GM23248 (cell line): Measurements from ENCODE around the gene PRKCQ. TPM values are rescaled to one million over a fixed set of nuclear protein-coding genes. Genes with fewer than 3 reads are reported as not detected.

Experiments
- DNase-seq: peaks from one replicate; pipeline ENCODE4 v3.0.0-alpha.2; 2015
- H2AFZ ChIP-seq: fragments of 200-600 bp; sonication (generic); 2 replicates; pipeline ENCODE4 v1.6.1; 2016; ENCODE audit warnings: antibody characterized with exemption
- H3F3A ChIP-seq: fragments of 200-600 bp; sonication (generic); 2 replicates; pipeline ENCODE4 v1.6.1; 2016; ENCODE audit warnings: mild to moderate bottlenecking, antibody characterized with exemption, mixed run types; ENCODE audit not compliant: insufficient read depth
- H3K27ac ChIP-seq: fragments of 200-600 bp; sonication (generic); 2 replicates; pipeline ENCODE4 v1.5.1; 2016; ENCODE audit warnings: mild to moderate bottlenecking
- H3K27me3 ChIP-seq: fragments of 200-600 bp; sonication (generic); replicated peaks from 2 replicates; pipeline ENCODE4 v1.6.1; 2016; ENCODE audit warnings: mild to moderate bottlenecking; ENCODE audit not compliant: insufficient read depth
- H3K36me3 ChIP-seq: fragments of 200-600 bp; sonication (generic); 2 replicates; pipeline ENCODE4 v1.6.1; 2016; ENCODE audit warnings: low read depth, mild to moderate bottlenecking
- H3K4me1 ChIP-seq: fragments of 200-600 bp; sonication (generic); 2 replicates; pipeline ENCODE4 v1.6.1; 2016; ENCODE audit warnings: mild to moderate bottlenecking; ENCODE audit not compliant: insufficient read depth
- H3K4me2 ChIP-seq: fragments of 200-600 bp; sonication (generic); one replicate; pipeline ENCODE4 v1.6.1; 2016; ENCODE audit warnings: mild to moderate bottlenecking; ENCODE audit not compliant: unreplicated experiment
- H3K4me3 ChIP-seq: fragments of 200-600 bp; sonication (generic); 2 replicates; pipeline ENCODE4 v1.5.1; 2016; ENCODE audit warnings: mild to moderate bottlenecking
- H3K79me2 ChIP-seq: fragments of 200-600 bp; sonication (generic); 2 replicates; pipeline ENCODE4 v1.6.1; 2016; ENCODE audit warnings: mild to moderate bottlenecking; ENCODE audit not compliant: insufficient read depth
- H3K9ac ChIP-seq: fragments of 200-600 bp; sonication (generic); 2 replicates; pipeline ENCODE4 v1.6.1; 2016; ENCODE audit warnings: mild to moderate bottlenecking
- H3K9me2 ChIP-seq: fragments of 200-600 bp; sonication (generic); 2 replicates; pipeline ENCODE4 v1.6.1; 2016; ENCODE audit warnings: mixed run types, mild to moderate bottlenecking, moderate library complexity; ENCODE audit not compliant: insufficient read depth
- H3K9me3 ChIP-seq: fragments of 200-600 bp; sonication (generic); one replicate; pipeline ENCODE4 v1.6.1; 2017; ENCODE audit warnings: low read depth
- H4K20me1 ChIP-seq: fragments of 200-600 bp; sonication (generic); 2 replicates; pipeline ENCODE4 v1.6.0; 2016; ENCODE audit not compliant: insufficient read depth
- EZH2 ChIP-seq: fragments of 200-600 bp; sonication (generic); IDR thresholded peaks from 2 replicates; pipeline ENCODE4 v1.6.1; 2018; ENCODE audit warnings: antibody characterized with exemption, mild to moderate bottlenecking; ENCODE audit not compliant: insufficient read depth, poor library complexity, severe bottlenecking
- EZH2phosphoT487 ChIP-seq: fragments of 200-600 bp; sonication (generic); IDR thresholded peaks from 2 replicates; pipeline ENCODE4 v1.6.1; 2018; ENCODE audit warnings: antibody characterized with exemption, moderate library complexity, mild to moderate bottlenecking, low read depth; ENCODE audit not compliant: insufficient read depth
- WGBS, 2 experiments: methylation state at CpG; one replicate each; pipeline ENCODE4 v1.1.6; 2015 to 2017; ENCODE audit warnings: low lambda C conversion rate in 2 of 2, low coverage in 1 of 2; ENCODE audit errors: missing lambda C conversion rate in 2 of 2; 5-methylcytosine and 5-hydroxymethylcytosine counted together
- in situ Hi-C: fragments of 300-500 bp; cut with MboI; formaldehyde crosslinking; loops from 2 replicates; pipeline ENCODE4 v1.15.0; 2020
- polyA plus RNA-seq: library from polyadenylated mRNA; unstranded; fragments of >200 nt; fragmentation: Nextera tagmentation; extraction: Ambion mirVana; gene quantifications from 2 replicates; pipeline ENCODE4 v1.2.1, GENCODE V29; 2016
- total RNA-seq: library from RNA; depleted of rRNA; stranded (reverse); fragments of >200 nt; shearing (Covaris generic); gene quantifications from 2 replicates; pipeline ENCODE4 v1.2.3, GENCODE V29; 2014

PRKCQ gene
- total and polyA plus RNA-seq, 2 experiments from 2014 or later = not detected

GRCh38 chr10:6612371-6612770 lies 32.3 kb upstream of the PRKCQ start:
- Histone ChIP-seq H4K20me1 (no peaks in the 10 kb centered on the region), H2AFZ (no peak overlapping the region), H3K4me3 (no peak overlapping the region), H3K4me1 (no peaks in the 10 kb centered on the region), H3K4me2 (no peak overlapping the region), H3K27me3 (no peaks in the 10 kb centered on the region), H3K36me3 (no peaks in the 10 kb centered on the region), H3K27ac (no peak overlapping the region), H3F3A (no peaks in the 10 kb centered on the region), H3K9me2 (no peaks in the 10 kb centered on the region), H3K9ac (no peak overlapping the region), H3K79me2 (no peaks in the 10 kb centered on the region), H3K9me3 (no peaks in the 10 kb centered on the region)
- TF ChIP-seq EZH2 = no peak
- in situ Hi-C loops = no loop called here
- WGBS, 2 experiments = 12 to 16% methylated on average over 2 of the region's 2 CpGs
- DNase-seq = no peak

GRCh38 chr10:6610647-6611046 lies 30.6 kb upstream of the PRKCQ start:
- Histone ChIP-seq H3K79me2 (no peaks in the 10 kb centered on the region), H3K4me1 (no peaks in the 10 kb centered on the region)
- in situ Hi-C loops = no loop called here

GRCh38 chr10:6609625-6610024 lies 29.5 kb upstream of the PRKCQ start:
- Histone ChIP-seq H3K4me3 (no peak overlapping the region), H3K4me2 (no peak overlapping the region), H3K27me3 (no peaks in the 10 kb centered on the region), H3F3A (no peaks in the 10 kb centered on the region), H3K4me1 (no peaks in the 10 kb centered on the region), H3K9me3 (no peaks in the 10 kb centered on the region), H3K36me3 (no peaks in the 10 kb centered on the region), H3K9me2 (no peaks in the 10 kb centered on the region), H3K9ac (no peak overlapping the region), H3K27ac (no peak overlapping the region), H4K20me1 (no peaks in the 10 kb centered on the region), H2AFZ (no peak overlapping the region), H3K79me2 (no peaks in the 10 kb centered on the region)
- TF ChIP-seq EZH2phosphoT487 (no peak), EZH2 (no peak)
- no peak for DNase-seq
- in situ Hi-C loops = no loop called here

More at GRCh38 chr10:6610647-6611046, 30.6 kb upstream of the PRKCQ start:
- H3K36me3 ChIP-seq = no peaks in the 10 kb centered on the region
- H3K27me3 ChIP-seq = no peaks in the 10 kb centered on the region
- H3K4me3 ChIP-seq = no peak overlapping the region
- no peak overlapping the region for H3K27ac ChIP-seq
- no peaks in the 10 kb centered on the region for H3K9me2 ChIP-seq
- no peaks in the 10 kb centered on the region for H3K9me3 ChIP-seq
- H3F3A ChIP-seq = no peaks in the 10 kb centered on the region
- H4K20me1 ChIP-seq = no peaks in the 10 kb centered on the region
- no peak overlapping the region for H2AFZ ChIP-seq
- H3K4me2 ChIP-seq = no peak overlapping the region
- TF ChIP-seq EZH2 (no peak), EZH2phosphoT487 (no peak)
- H3K9ac ChIP-seq = no peak overlapping the region
- DNase-seq = no peak

- H3K4me2 ChIP-seq = no peak overlapping the region
- no peaks in the 10 kb centered on the region for H3K79me2 ChIP-seq
- no peaks in the 10 kb centered on the region for H3K4me1 ChIP-seq
- 0 to 7% methylated on average over 2 of the region's 2 CpGs for WGBS, 2 experiments
- H3F3A ChIP-seq = no peaks in the 10 kb centered on the region
- no peak for DNase-seq
- H3K9me3 ChIP-seq = no peaks in the 10 kb centered on the region
- no peak overlapping the region for H2AFZ ChIP-seq
- no peaks in the 10 kb centered on the region for H4K20me1 ChIP-seq
- H3K9me2 ChIP-seq = no peaks in the 10 kb centered on the region
- TF ChIP-seq EZH2 (no peak), EZH2phosphoT487 (no peak)
- in situ Hi-C loops = no loop called here
- H3K36me3 ChIP-seq = no peaks in the 10 kb centered on the region
- H3K9ac ChIP-seq = no peak overlapping the region
- H3K27me3 ChIP-seq = peaks cover 11% of the 10 kb centered on the region; the same call in 1 of the 2 replicates
- no peak overlapping the region for H3K4me3 ChIP-seq
- H3K27ac ChIP-seq = no peak overlapping the region
Observed at GRCh38 chr10:6607778-6608177, 27.7 kb upstream of the PRKCQ start.

DNA sequence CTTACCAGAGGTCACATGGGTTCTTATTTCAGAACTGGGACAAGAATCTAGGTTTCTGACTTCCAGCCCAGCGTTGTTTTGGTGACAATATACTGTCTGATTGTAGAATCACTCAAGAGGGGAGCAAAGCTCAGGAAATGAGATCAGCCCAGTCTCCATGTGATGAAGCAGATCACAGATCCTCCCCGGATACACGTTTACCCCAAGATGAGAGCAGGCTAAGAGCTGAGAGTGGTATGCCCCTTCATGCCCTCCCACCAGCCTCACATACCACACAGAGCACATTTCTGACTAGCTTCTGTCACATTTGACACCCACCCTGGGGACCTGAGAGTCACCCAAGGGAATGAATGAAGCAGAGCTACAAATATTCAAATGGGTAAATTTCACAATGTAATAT lies 27.1 kb upstream of the PRKCQ start:
- in situ Hi-C loops = no loop called here
- DNase-seq = no peak
- TF ChIP-seq EZH2 = no peak
- no peak for TF ChIP-seq EZH2phosphoT487

More for the DNA sequence above, 27.1 kb upstream of the PRKCQ start:
- Histone ChIP-seq H3K4me2 (no peak overlapping the region), H3K27ac (no peak overlapping the region), H3F3A (no peaks in the 10 kb centered on the region), H2AFZ (no peak overlapping the region), H3K36me3 (no peaks in the 10 kb centered on the region), H3K4me1 (no peaks in the 10 kb centered on the region), H3K4me3 (no peak overlapping the region), H3K79me2 (no peaks in the 10 kb centered on the region), H4K20me1 (no peaks in the 10 kb centered on the region), H3K9me2 (no peaks in the 10 kb centered on the region), H3K27me3 (peaks cover 16% of the 10 kb centered on the region; the same call in 1 of the 2 replicates), H3K9ac (no peak overlapping the region), H3K9me3 (no peaks in the 10 kb centered on the region)
- 37 to 40% methylated on average over 3 of the region's 3 CpGs for WGBS, 2 experiments
